Measurements from ENCODE around the gene GALNT3. TPM values are rescaled to one million over a fixed set of nuclear protein-coding genes. Genes with fewer than 3 reads are reported as not detected.
A peak's percentile ranks its signal among the peaks of the same experiment; 100 is the strongest.

The GALNT3 gene
- total and polyA plus RNA-seq, 2 experiments from 2014 or later, result 0.21 TPM; not detected in 1

DNA sequence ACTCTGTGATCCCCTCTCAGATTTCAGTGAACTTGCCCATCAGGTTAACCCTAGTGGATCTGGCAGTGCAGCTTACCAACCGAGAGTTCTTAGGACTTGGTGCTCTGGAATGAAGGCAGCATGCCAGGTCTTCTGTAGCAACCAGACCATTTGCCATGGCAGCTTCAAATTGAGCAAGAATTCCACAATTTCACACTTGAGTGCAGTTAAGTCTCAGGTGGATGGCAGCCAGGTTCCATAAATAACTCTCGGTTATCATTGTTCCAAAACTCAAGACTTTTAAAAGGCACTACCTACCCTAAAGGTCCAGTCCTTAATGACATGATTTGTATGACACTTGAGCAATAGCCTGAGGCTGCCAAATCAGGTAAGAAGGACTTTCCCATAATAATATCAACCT, 48.1 kb downstream of the GALNT3 start:
- Histone ChIP-seq H3K9me3 (ENCODE audit: low read depth) (no peaks in the 10 kb centered on the region), H3K27me3 (no peaks in the 10 kb centered on the region), H3K27ac (no peak overlapping the region), H3K4me1 (ENCODE audit: low read depth) (no peaks in the 10 kb centered on the region), H3K36me3 (no peaks in the 10 kb centered on the region), H3K4me3 (no peak overlapping the region)
- TF ChIP-seq, protein P1, sequence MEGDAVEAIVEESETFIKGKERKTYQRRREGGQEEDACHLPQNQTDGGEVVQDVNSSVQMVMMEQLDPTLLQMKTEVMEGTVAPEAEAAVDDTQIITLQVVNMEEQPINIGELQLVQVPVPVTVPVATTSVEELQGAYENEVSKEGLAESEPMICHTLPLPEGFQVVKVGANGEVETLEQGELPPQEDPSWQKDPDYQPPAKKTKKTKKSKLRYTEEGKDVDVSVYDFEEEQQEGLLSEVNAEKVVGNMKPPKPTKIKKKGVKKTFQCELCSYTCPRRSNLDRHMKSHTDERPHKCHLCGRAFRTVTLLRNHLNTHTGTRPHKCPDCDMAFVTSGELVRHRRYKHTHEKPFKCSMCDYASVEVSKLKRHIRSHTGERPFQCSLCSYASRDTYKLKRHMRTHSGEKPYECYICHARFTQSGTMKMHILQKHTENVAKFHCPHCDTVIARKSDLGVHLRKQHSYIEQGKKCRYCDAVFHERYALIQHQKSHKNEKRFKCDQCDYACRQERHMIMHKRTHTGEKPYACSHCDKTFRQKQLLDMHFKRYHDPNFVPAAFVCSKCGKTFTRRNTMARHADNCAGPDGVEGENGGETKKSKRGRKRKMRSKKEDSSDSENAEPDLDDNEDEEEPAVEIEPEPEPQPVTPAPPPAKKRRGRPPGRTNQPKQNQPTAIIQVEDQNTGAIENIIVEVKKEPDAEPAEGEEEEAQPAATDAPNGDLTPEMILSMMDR (IDR thresholded peaks at IDR 0.05; ENCODE audit: low read depth, low read length), result no peak
- DNase-seq (ENCODE audit: low read depth in 1 of 2, low spot score in 1 of 2), result peak in 1 of 2 donors; percentile 20

DNA sequence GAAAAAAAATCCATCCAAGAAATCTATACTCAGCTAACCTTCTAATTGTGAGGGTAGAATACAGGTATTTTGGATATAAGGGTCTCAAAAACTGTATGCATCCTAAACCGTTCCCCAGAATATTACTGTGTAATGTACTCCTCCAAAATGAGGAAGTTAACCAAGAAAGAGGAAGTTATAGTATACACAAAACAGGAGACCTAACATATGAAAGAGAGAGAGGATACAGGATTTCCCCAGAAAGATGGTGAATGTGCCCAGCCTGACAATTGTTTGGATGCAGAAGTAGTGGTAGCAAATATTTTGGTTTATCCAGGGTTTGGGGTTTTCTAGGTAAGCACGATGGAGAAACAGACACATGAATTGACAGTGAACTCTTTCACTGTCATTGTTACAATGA, 50.6 kb downstream of the GALNT3 start:
- Histone ChIP-seq H3K4me1 (ENCODE audit: low read depth) (no peaks in the 10 kb centered on the region), H3K27me3 (no peaks in the 10 kb centered on the region), H3K36me3 (no peaks in the 10 kb centered on the region), H3K4me3 (no peak overlapping the region), H3K9me3 (ENCODE audit: low read depth) (no peaks in the 10 kb centered on the region), H3K27ac (no peak overlapping the region)
- no peak for DNase-seq (ENCODE audit: low read depth in 1 of 2, low spot score in 1 of 2)
- TF ChIP-seq, protein P1 (IDR thresholded peaks at IDR 0.05; ENCODE audit: low read depth, low read length), result no peak

GRCh38 chr2:165725421-165725820, 68.6 kb downstream of the GALNT3 start:
- DNase-seq (ENCODE audit: low read depth in 1 of 2, low spot score in 1 of 2), result peak in 1 of 2 donors; percentile 24
- TF ChIP-seq, protein P1 (IDR thresholded peaks at IDR 0.05; ENCODE audit: low read depth, low read length), result no peak
- H3K36me3 ChIP-seq, result no peaks in the 10 kb centered on the region
- no peaks in the 10 kb centered on the region for H3K9me3 ChIP-seq (ENCODE audit: low read depth)
- H3K4me1 ChIP-seq (ENCODE audit: low read depth), result no peaks in the 10 kb centered on the region
- no peak overlapping the region for H3K27ac ChIP-seq
- no peak overlapping the region for H3K4me3 ChIP-seq
- no peaks in the 10 kb centered on the region for H3K27me3 ChIP-seq

GRCh38 chr2:165720511-165720910, 73.5 kb downstream of the GALNT3 start:
- H3K36me3 ChIP-seq, result no peaks in the 10 kb centered on the region
- H3K9me3 ChIP-seq (ENCODE audit: low read depth), result no peaks in the 10 kb centered on the region
- no peaks in the 10 kb centered on the region for H3K4me1 ChIP-seq (ENCODE audit: low read depth)
- TF ChIP-seq, protein P1 (IDR thresholded peaks at IDR 0.05; ENCODE audit: low read depth, low read length), result no peak
- DNase-seq (ENCODE audit: low read depth in 1 of 2, low spot score in 1 of 2), result peak in 1 of 2 donors; percentile 63
- H3K27me3 ChIP-seq, result no peaks in the 10 kb centered on the region
- no peak overlapping the region for H3K27ac ChIP-seq
- no peak overlapping the region for H3K4me3 ChIP-seq

GRCh38 chr2:165718610-165719210, 75.3 kb downstream of the GALNT3 start:
- no peaks in the 10 kb centered on the region for H3K9me3 ChIP-seq (ENCODE audit: low read depth)
- H3K27ac ChIP-seq, result no peak overlapping the region
- H3K4me3 ChIP-seq, result no peak overlapping the region
- TF ChIP-seq, protein P1 (IDR thresholded peaks at IDR 0.05; ENCODE audit: low read depth, low read length), result no peak
- no peaks in the 10 kb centered on the region for H3K36me3 ChIP-seq
- no peak for DNase-seq (ENCODE audit: low read depth in 1 of 2, low spot score in 1 of 2)
- H3K27me3 ChIP-seq, result no peaks in the 10 kb centered on the region
- H3K4me1 ChIP-seq (ENCODE audit: low read depth), result no peaks in the 10 kb centered on the region
